Measurements from ENCODE around the gene AADACL2. TPM values are rescaled to one million over a fixed set of nuclear protein-coding genes. Genes with fewer than 3 reads are reported as not detected.

Gene AADACL2
- total and polyA plus RNA-seq, 7 donors = 0.04 TPM; not detected in 6

DNA sequence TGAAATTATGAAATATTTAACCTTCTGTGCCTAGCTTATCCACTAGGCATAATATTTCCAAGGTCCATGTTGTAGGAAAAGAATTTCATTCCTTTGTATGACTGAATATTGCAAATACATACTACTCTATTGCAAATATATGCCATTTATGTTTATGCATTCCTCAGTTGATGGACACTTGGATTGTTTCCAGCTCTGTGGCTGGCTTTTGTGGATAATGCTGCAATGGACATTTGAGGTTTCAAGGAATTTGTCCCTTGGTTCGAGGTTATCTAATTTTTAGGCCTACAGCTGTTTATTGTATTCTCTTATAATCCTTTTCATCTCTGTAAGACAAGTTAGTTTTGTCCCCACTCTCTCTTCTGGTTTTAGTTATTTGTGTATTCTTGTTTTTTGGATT lies 7.7 kb upstream of the AADACL2 start:
- DNase-seq (no peak), ATAC-seq (no peak)
- 14 to 50% (median 24%) methylated on average over 1 of the region's 1 CpG for WGBS, 3 donors
- H3K27me3 ChIP-seq (ENCODE audit: insufficient read depth in 3 of 3, low read length in 2 of 3) = no peaks in the 10 kb centered on the region
- no peak overlapping the region for H3K27ac ChIP-seq
- TF ChIP-seq, protein P1, sequence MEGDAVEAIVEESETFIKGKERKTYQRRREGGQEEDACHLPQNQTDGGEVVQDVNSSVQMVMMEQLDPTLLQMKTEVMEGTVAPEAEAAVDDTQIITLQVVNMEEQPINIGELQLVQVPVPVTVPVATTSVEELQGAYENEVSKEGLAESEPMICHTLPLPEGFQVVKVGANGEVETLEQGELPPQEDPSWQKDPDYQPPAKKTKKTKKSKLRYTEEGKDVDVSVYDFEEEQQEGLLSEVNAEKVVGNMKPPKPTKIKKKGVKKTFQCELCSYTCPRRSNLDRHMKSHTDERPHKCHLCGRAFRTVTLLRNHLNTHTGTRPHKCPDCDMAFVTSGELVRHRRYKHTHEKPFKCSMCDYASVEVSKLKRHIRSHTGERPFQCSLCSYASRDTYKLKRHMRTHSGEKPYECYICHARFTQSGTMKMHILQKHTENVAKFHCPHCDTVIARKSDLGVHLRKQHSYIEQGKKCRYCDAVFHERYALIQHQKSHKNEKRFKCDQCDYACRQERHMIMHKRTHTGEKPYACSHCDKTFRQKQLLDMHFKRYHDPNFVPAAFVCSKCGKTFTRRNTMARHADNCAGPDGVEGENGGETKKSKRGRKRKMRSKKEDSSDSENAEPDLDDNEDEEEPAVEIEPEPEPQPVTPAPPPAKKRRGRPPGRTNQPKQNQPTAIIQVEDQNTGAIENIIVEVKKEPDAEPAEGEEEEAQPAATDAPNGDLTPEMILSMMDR (IDR thresholded peaks at IDR 0.05) = no peak
- no peak overlapping the region for H3K4me3 ChIP-seq
- H3K4me1 ChIP-seq = no peaks in the 10 kb centered on the region
- H3K36me3 ChIP-seq (ENCODE audit: insufficient read depth in 1 of 2, low read depth in 1 of 2) = no peaks in the 10 kb centered on the region
- intact Hi-C loops (cut with DNase I) = no loop called here
- H3K9me3 ChIP-seq = peaks cover 5% of the 10 kb centered on the region

DNA sequence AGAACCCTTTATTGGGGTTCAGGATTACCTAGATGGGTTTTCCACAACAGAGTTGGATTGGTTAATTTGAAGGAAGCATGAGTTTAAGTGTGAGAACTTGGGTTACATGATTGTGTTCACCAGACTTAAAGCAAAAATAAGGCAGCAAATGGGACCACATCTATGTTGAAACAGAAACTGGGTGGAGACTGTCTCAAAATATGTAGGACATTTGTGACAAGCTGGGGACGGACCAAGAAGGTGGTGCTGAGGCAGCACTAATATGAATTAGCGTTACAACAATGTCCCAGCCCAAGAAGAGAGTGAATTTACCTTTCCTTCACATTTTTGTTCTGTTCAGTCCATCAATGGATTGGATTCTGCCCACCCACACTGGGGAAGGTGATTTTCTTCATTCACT lies 866 bp upstream of the AADACL2 start:
- H3K4me1 ChIP-seq = no peaks in the 10 kb centered on the region
- TF ChIP-seq, protein P1 (IDR thresholded peaks at IDR 0.05) = no peak
- intact Hi-C loops (cut with DNase I) = no loop called here
- DNase-seq = no peak
- H3K36me3 ChIP-seq (ENCODE audit: insufficient read depth in 1 of 2, low read depth in 1 of 2) = no peaks in the 10 kb centered on the region
- ATAC-seq = no peak
- WGBS, 3 donors = 80 to 82% (median 80%) methylated on average over 2 of the region's 2 CpGs
- no peak overlapping the region for H3K27ac ChIP-seq
- no peaks in the 10 kb centered on the region for H3K9me3 ChIP-seq
- H3K4me3 ChIP-seq = no peak overlapping the region
- no peaks in the 10 kb centered on the region for H3K27me3 ChIP-seq (ENCODE audit: insufficient read depth in 3 of 3, low read length in 2 of 3)

DNA sequence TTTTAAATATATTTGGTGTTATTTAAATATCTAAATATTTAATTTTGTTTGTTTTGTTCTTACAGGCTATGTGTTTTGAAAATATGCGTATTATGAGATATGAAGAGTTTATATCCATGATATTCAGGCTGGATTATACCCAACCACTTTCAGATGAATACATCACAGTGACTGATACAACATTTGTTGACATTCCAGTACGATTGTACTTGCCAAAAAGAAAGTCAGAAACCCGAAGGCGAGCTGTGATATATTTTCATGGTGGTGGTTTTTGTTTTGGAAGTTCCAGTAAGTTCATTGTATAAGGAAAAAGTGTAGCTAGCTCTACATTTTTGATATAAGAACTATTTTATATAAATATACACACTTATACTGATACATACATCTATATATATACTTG lies 6.9 kb downstream of the AADACL2 start:
- Histone ChIP-seq H3K9me3 (no peaks in the 10 kb centered on the region), H3K27me3 (ENCODE audit: insufficient read depth in 3 of 3, low read length in 2 of 3) (no peaks in the 10 kb centered on the region), H3K4me3 (no peak overlapping the region), H3K27ac (no peak overlapping the region), H3K4me1 (no peaks in the 10 kb centered on the region), H3K36me3 (ENCODE audit: insufficient read depth in 1 of 2, low read depth in 1 of 2) (no peaks in the 10 kb centered on the region)
- TF ChIP-seq, protein P1 (IDR thresholded peaks at IDR 0.05) = no peak
- ATAC-seq (no peak), DNase-seq (no peak)
- 45 to 50% (median 47%) methylated on average over 4 of the region's 4 CpGs for WGBS, 3 donors
- intact Hi-C loops (cut with DNase I) = no loop called here

DNA sequence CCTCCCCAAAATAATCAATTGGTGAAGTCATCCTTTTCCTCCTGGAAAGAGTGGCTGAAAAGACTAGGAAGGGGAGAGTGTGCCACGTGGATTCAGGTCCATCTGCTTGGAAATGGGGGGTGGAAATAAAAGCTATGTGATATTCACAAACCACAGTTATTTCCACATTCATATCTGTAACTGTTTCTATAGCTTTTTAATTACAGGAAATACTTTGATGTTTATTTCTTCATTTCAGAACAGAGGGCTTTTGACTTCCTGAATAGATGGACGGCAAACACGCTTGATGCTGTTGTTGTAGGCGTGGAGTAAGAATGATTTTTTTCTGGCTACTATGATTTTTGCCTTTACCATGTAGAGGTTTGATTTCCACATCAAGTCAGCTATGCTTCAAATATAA lies 10.1 kb downstream of the AADACL2 start:
- intact Hi-C loops (cut with DNase I) = no loop called here
- ATAC-seq = no peak
- Histone ChIP-seq H3K4me3 (no peak overlapping the region), H3K27me3 (ENCODE audit: insufficient read depth in 3 of 3, low read length in 2 of 3) (no peaks in the 10 kb centered on the region), H3K36me3 (ENCODE audit: insufficient read depth in 1 of 2, low read depth in 1 of 2) (no peaks in the 10 kb centered on the region), H3K27ac (no peak overlapping the region), H3K4me1 (no peaks in the 10 kb centered on the region), H3K9me3 (peaks cover 4% of the 10 kb centered on the region)
- TF ChIP-seq, protein P1 (IDR thresholded peaks at IDR 0.05) = no peak
- 47 to 60% (median 55%) methylated on average over 4 of the region's 4 CpGs for WGBS, 3 donors
- DNase-seq = no peak

DNA sequence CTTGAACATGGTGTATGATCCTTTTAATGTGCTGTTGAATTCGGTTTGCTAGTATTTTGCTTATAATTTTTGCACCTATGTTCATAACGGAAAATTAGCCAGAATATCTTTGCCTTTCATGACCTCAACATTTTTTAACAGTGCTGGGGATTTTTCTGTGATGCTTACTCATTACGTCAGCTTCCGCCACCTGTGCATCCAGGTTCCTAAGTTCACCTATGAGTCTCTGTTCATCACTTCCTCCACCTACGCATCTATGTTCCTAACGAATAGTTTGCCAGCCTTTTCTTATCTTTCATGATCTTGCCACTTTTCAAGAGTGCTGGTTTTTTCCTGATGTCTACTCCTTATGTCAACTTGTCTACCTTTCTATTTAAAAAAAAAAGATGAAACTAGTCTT lies 16.5 kb downstream of the AADACL2 start:
- 78 to 93% (median 91%) methylated on average over 6 of the region's 6 CpGs for WGBS, 3 donors
- no peaks in the 10 kb centered on the region for H3K4me1 ChIP-seq
- no peaks in the 10 kb centered on the region for H3K27me3 ChIP-seq (ENCODE audit: insufficient read depth in 3 of 3, low read length in 2 of 3)
- peaks cover 6% of the 10 kb centered on the region for H3K9me3 ChIP-seq
- TF ChIP-seq, protein P1 (IDR thresholded peaks at IDR 0.05) = no peak
- no peak overlapping the region for H3K27ac ChIP-seq
- ATAC-seq = no peak
- DNase-seq = no peak
- H3K4me3 ChIP-seq = no peak overlapping the region
- intact Hi-C loops (cut with DNase I) = no loop called here
- H3K36me3 ChIP-seq (ENCODE audit: insufficient read depth in 1 of 2, low read depth in 1 of 2) = no peaks in the 10 kb centered on the region
